Effector memory CD8-positive, alpha-beta T cell (primary cell): ENCODE results near the gene SLC6A3.
"Not testable (repeated sequence)": the region's sequence is repeated elsewhere in the genome, so short reads cannot be mapped to it uniquely, and the experiment has no call there.

Source experiments
- ATAC-seq: fragments of 150-1000 bp; cut with Tn5 transposase; replicated peaks from 2 replicates; pipeline ENCODE4 v1.10.0; 2021; ENCODE audit warnings: mild to moderate bottlenecking, moderate library complexity
- DNase-seq, 3 experiments: peaks; one replicate each; pipeline ENCODE4 v3.0.0; 2021
- H3K27ac Mint-ChIP-seq, 2 donors: one replicate each; pipeline ENCODE4 v1.8.0; 2022; ENCODE audit warnings: mild to moderate bottlenecking in 2 of 2, mixed read lengths in 2 of 2, moderate library complexity in 2 of 2
- H3K27me3 Mint-ChIP-seq, 2 donors: one replicate each; pipeline ENCODE4 v1.8.0; 2022; ENCODE audit warnings: mixed read lengths in 2 of 2
- H3K36me3 Mint-ChIP-seq: one replicate; pipeline ENCODE4 v1.8.0; 2022; ENCODE audit warnings: mild to moderate bottlenecking, moderate library complexity, mixed read lengths; ENCODE audit not compliant: insufficient read depth
- H3K4me1 Mint-ChIP-seq, 2 donors: one replicate each; pipeline ENCODE4 v1.8.0; 2022; ENCODE audit warnings: low read depth in 2 of 2, mixed read lengths in 2 of 2
- H3K4me3 Mint-ChIP-seq, 2 donors: one replicate each; pipeline ENCODE4 v1.8.0; 2022; ENCODE audit warnings: mild to moderate bottlenecking in 2 of 2, mixed read lengths in 2 of 2, moderate library complexity in 2 of 2
- H3K9me3 Mint-ChIP-seq, 2 donors: one replicate each; pipeline ENCODE4 v1.8.0; 2022; ENCODE audit warnings: mixed read lengths in 2 of 2

Gene SLC6A3

DNA sequence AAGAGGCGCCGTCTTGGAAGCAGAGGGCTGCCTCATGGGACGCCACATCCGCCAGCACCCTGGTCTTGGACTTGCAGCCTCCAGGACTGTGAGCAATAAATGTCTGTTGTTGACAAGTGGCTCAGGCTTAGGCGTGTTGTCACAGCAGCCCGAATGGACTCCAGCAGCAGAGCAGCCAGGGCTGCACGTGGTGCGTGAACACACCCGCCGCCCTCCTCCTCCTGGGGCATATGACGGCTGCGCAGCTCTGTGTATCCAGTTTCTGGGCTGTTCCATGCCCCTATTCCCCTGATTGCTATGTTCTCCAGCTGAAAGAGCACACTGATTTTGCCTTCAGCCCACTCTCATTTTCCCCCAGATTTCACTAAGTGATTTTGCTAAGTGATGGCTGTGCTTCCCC, 64.3 kb downstream of the SLC6A3 start:
- H3K4me3 Mint-ChIP-seq, result peak overlapping the region in 1 of 2 donors; percentile 66
- peaks cover 7% of the 10 kb centered on the region for H3K36me3 Mint-ChIP-seq
- peaks cover 13 to 23% of the 10 kb centered on the region in 2 donors for H3K4me1 Mint-ChIP-seq
- ATAC-seq (no peak), DNase-seq (no peak)
- no peaks in the 10 kb centered on the region for H3K27me3 Mint-ChIP-seq
- H3K27ac Mint-ChIP-seq, result no peak overlapping the region
- H3K9me3 Mint-ChIP-seq, result no peaks in the 10 kb centered on the region

- DNase-seq (peak; percentile 58 to 66 (median 61)), ATAC-seq (peak; percentile 96)
- Mint-ChIP-seq H3K27ac (peak overlapping the region in 1 of 2 donors; percentile 31), H3K27me3 (no peaks in the 10 kb centered on the region), H3K4me1 (peaks cover 8 to 18% of the 10 kb centered on the region in 2 donors), H3K36me3 (peaks cover 4% of the 10 kb centered on the region), H3K4me3 (peak overlapping the region; percentile 52 to 77), H3K9me3 (no peaks in the 10 kb centered on the region)
Observed at GRCh38 chr5:1380011-1380817, 65.0 kb downstream of the SLC6A3 start.

DNA sequence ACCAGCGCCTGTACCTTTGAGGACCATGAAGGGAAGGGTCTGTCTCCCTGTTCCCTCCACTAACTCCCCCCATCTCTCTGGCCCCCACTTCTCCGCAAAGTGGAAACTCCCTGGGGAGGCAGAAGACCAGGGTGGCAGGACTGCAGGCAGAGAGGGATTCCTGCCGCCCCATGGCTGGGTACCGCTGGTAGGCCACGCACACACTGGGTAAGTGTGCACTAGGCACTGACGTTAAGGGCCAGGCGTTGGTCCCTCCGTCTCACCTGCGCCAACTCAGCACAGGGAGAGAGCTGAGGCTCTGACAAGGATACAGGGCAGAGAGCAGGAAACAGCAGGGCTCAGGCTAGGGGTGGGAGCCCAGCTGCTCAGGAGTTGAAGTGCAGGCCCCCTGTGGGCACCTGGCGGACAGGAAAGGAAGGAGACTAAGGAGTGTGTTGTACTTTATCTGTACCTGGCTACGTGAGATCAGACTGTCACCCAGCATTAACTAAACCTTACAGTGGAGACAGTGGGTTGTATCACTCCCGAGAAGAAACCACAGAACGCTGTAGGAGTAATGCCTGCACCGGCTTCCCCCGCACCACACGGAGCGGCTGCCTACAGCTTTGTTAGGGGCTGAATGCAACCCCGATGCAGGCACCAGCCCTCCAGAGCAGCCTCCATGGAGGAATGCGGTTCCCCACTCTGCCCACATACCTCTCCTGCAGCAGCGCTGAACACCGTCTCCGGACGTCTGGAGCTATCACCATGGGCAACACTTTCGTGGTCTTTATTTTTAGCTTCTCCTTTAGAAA, 66.2 kb downstream of the SLC6A3 start:
- H3K36me3 Mint-ChIP-seq, result peaks cover 4% of the 10 kb centered on the region
- DNase-seq (no peak), ATAC-seq (no peak)
- H3K27ac Mint-ChIP-seq, result no peak overlapping the region
- H3K27me3 Mint-ChIP-seq, result no peaks in the 10 kb centered on the region
- peak overlapping the region in 1 of 2 donors; percentile 13 for H3K4me3 Mint-ChIP-seq
- peaks cover 16 to 22% of the 10 kb centered on the region in 2 donors for H3K4me1 Mint-ChIP-seq
- no peaks in the 10 kb centered on the region for H3K9me3 Mint-ChIP-seq

GRCh38 chr5:1378096-1378495, 67.1 kb downstream of the SLC6A3 start:
- H3K9me3 Mint-ChIP-seq, result no peaks in the 10 kb centered on the region
- no peak overlapping the region for H3K27ac Mint-ChIP-seq
- peaks cover 21 to 29% of the 10 kb centered on the region in 2 donors for H3K4me1 Mint-ChIP-seq
- ATAC-seq (no peak), DNase-seq (no peak)
- H3K4me3 Mint-ChIP-seq, result no peak overlapping the region
- no peaks in the 10 kb centered on the region for H3K27me3 Mint-ChIP-seq
- peaks cover 4% of the 10 kb centered on the region for H3K36me3 Mint-ChIP-seq

GRCh38 chr5:1376981-1377380, 68.3 kb downstream of the SLC6A3 start:
- Mint-ChIP-seq H3K27me3 (no peaks in the 10 kb centered on the region), H3K4me3 (no peak overlapping the region), H3K36me3 (no peaks in the 10 kb centered on the region), H3K27ac (no peak overlapping the region), H3K4me1 (peaks cover 23 to 34% of the 10 kb centered on the region in 2 donors), H3K9me3 (no peaks in the 10 kb centered on the region)
- DNase-seq, result no peak
- ATAC-seq, result no peak

DNA sequence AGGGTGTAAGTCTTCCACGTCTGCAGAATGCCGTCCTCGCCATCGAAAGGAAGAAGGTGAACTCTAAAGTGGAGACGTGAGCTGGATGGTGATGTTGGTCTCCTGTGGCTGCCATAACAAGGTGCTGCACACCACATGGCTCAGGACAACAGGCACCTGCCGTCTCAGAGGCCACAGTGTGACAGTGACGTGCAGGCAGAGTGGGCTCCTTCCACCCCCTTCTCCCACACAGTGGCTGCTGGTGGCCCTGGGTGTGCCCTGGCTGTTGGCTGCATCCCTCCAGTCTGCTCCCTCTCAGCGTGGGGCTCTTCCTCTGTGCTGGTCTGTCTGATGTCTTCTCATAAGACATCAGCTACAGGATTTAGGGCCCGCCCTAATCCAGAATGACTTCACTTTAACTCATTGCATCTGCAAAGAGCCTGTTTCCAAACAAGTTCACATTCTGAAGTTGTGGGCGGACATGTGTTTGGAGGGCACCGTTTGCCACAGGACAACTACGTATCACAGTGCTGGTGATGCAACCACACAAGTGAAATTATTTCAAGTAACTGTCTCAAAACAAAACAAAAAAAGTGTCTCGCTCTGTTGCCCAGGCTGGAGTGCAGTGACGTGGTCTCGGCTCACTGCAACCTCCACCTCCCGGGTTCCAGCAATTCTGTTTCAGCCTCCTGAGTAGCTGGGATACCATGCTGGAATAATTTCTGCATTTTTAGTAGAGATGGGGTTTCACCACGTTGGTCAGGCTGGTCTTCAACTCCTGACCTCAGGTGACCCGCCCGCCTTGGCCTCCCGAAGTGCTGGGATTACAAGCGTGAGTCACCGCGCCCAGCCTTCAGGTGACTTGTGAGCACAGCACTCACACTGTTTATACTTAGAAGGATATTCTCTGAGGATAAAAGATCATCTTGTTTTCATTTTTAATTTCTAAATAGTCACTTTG, 69.1 kb downstream of the SLC6A3 start:
- Mint-ChIP-seq H3K4me1 (peaks cover 17 to 27% of the 10 kb centered on the region in 2 donors), H3K27me3 (no peaks in the 10 kb centered on the region), H3K36me3 (no peaks in the 10 kb centered on the region), H3K27ac (no peak overlapping the region), H3K4me3 (no peak overlapping the region), H3K9me3 (no peaks in the 10 kb centered on the region)
- ATAC-seq (no peak), DNase-seq (no peak)

GRCh38 chr5:1374679-1375055, 70.6 kb downstream of the SLC6A3 start:
- DNase-seq (no peak), ATAC-seq (no peak)
- Mint-ChIP-seq H3K4me1 (peaks cover 15 to 18% of the 10 kb centered on the region in 2 donors), H3K27me3 (no peaks in the 10 kb centered on the region), H3K4me3 (peak overlapping the region in 1 of 2 donors; percentile 43), H3K27ac (peak overlapping the region; percentile 62 to 71), H3K36me3 (no peaks in the 10 kb centered on the region), H3K9me3 (no peaks in the 10 kb centered on the region)

GRCh38 chr5:1374030-1374678, 71.1 kb downstream of the SLC6A3 start:
- ATAC-seq (peak; percentile 89), DNase-seq (peak; percentile 35 to 48 (median 39))
- Mint-ChIP-seq H3K27ac (peak overlapping the region; percentile 62 to 71), H3K9me3 (no peaks in the 10 kb centered on the region), H3K27me3 (no peaks in the 10 kb centered on the region), H3K36me3 (no peaks in the 10 kb centered on the region), H3K4me1 (peaks cover 15 to 19% of the 10 kb centered on the region in 2 donors), H3K4me3 (peak overlapping the region in 1 of 2 donors; percentile 43)

DNA sequence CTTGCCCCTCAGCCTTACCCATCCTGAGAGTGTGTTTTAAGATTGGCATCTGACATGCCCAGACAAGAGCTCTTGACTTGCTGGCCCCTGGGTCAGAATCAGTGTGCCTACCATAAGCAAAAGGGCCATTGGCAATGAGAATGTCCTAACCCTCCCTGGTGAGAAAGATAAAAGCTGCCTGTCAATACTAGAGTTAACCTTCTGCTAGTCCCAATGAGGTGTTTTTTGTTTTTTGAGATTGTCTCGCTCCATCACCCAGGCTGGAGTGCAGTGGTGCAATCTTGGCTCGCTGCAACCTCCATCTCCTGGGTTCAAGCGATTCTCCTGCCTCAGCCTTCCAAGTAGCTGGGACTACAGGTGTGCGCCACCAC, 73.3 kb downstream of the SLC6A3 start:
- peaks cover 15 to 22% of the 10 kb centered on the region in 2 donors for H3K4me1 Mint-ChIP-seq
- H3K9me3 Mint-ChIP-seq, ATAC-seq, DNase-seq, H3K27ac Mint-ChIP-seq, H3K4me3 Mint-ChIP-seq, H3K36me3 Mint-ChIP-seq, H3K27me3 Mint-ChIP-seq: not testable (repeated sequence)

DNA sequence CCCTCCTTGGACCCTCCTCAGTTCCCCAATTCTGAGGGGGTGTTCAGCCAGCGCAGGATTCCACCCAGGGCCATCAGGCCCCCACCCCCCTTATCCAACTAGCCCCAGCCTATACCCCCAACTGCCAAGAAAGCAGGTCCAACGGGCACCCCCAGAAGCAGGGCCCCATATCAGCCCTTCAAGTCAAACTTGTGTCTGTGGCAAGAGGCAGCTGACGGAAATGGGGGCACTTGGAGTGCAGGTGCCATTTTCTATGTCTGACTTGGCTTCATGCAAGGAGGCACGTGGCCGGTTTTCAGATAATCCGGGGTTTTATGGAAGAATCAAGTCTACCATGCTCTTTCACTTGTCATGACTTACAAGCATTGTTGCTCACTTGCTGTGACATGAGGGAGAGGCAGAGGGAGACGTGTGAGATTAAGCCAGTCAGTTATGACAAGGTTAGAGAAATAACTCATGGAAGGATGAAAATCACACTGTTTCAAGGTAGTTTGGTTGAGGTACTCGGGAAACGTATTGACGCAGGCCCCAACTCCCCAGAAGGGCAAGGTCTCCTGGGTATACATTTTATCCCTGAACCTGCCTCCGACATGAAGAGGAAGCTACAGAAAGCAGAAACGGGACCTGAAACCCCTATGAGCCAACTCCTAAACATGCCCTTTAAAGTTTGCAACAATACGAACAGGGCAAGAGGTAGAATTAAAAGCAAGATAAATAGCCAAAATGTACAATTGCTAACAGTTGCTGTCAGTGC, 73.8 kb downstream of the SLC6A3 start:
- Mint-ChIP-seq H3K4me3 (no peak overlapping the region), H3K27me3 (peaks cover under 1 to 9% of the 10 kb centered on the region in 2 donors), H3K27ac (no peak overlapping the region), H3K9me3 (no peaks in the 10 kb centered on the region), H3K36me3 (no peaks in the 10 kb centered on the region), H3K4me1 (peaks cover 15 to 22% of the 10 kb centered on the region in 2 donors)
- DNase-seq (no peak), ATAC-seq (no peak)

- no peaks in the 10 kb centered on the region for H3K36me3 Mint-ChIP-seq
- H3K4me1 Mint-ChIP-seq, result peaks cover 15 to 22% of the 10 kb centered on the region in 2 donors
- H3K27me3 Mint-ChIP-seq, result peaks cover 6 to 17% of the 10 kb centered on the region in 2 donors
- ATAC-seq (no peak), DNase-seq (no peak)
- no peaks in the 10 kb centered on the region for H3K9me3 Mint-ChIP-seq
- no peak overlapping the region for H3K27ac Mint-ChIP-seq
- H3K4me3 Mint-ChIP-seq, result no peak overlapping the region
Observed at GRCh38 chr5:1370006-1370405, 75.2 kb downstream of the SLC6A3 start.

GRCh38 chr5:1368756-1369155, 76.5 kb downstream of the SLC6A3 start:
- Mint-ChIP-seq H3K36me3 (no peaks in the 10 kb centered on the region), H3K27me3 (peaks cover 14 to 28% of the 10 kb centered on the region in 2 donors), H3K4me3 (no peak overlapping the region), H3K27ac (no peak overlapping the region), H3K9me3 (no peaks in the 10 kb centered on the region), H3K4me1 (peaks cover 5 to 16% of the 10 kb centered on the region in 2 donors)
- no peak for ATAC-seq
- DNase-seq, result no peak
